NCI-H2029 treated with DMSO at 0.1 percent for 48 hours (cell line): ENCODE results near the gene NUP210.
"Not testable (repeated sequence)": the region's sequence is repeated elsewhere in the genome, so short reads cannot be mapped to it uniquely, and the experiment has no call there.

Experiments used
- DNase-seq: peaks from one replicate; lab custom pipeline; 2025; lab: John Stamatoyannopoulos, UW

The NUP210 gene

DNA sequence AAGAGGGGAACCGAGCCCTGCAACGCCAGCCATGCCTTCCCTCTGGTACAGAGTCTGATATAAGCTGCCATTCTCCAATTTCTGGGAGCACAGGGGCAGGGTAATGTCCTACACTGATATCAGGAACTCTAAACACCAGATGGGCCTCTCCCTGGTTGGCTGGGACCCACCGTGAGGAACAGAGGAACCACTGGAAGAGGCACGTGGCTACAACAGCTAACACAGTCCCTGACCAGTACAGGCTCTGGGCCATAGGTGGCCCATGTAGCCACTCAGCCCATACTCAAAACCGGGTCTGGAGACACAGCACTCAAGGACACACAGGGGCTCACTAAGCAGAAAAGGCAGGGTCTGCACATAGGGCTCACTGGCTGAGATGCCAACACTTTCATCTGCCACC, 13.9 kb downstream of the NUP210 start:
- DNase-seq = no peak

DNA sequence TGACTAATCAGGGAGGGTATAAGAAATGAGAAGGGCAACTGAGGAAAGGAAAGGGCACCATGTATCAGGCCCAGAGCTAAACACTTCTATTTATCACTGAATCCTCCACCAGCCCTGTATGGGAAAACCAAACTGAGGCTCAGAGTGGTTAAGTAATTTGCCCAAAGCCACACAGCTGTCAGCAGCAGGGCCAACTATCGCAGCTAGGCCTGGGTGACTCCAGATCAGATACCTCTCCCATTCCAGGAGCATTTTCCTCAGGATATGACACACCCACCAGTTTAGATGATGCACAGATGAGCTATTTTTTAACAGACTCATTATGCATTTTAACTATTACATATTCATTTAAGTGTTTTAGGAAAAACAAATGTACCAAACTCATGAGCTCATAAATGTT, 14.5 kb downstream of the NUP210 start:
- DNase-seq = no peak

DNA sequence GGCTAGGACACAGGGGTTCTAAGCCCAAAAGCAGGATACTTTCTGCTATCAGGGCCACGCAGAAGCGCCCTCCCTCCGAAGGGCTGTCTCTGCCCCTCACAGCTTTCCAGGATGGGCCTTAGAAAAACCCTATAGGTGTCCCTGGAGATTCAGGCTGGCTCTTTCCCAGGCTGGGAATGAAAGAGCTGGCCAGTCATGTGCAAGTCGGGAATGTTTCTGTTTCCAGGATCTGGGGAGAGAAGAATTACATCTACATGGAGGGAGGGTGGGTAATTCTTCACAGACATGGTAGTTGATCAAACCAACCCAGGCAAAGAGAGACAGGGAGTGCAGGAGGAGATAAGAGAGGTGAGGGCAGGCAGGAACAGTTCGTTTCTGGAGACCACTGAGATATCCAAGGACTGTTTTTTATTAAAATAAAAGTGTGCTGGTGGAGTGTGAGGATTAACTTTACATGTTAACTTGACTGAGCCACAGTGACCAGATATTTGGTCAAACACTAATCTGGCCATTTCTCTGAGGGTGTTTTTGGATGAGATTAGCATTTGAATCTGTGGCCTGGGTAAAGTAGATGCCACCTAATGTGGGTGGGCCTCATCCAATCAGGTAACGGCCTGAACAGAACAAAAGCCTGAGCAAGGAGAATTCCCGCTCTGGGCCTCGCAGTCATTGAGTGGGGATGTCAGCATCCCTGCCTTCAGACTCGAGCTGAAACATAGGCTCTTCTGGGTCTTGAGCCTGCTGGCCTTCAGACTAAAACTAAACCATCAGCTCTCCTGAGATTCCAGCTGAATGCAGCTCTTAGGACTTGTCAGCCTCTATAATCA, 15.3 kb downstream of the NUP210 start:
- DNase-seq = no peak

DNA sequence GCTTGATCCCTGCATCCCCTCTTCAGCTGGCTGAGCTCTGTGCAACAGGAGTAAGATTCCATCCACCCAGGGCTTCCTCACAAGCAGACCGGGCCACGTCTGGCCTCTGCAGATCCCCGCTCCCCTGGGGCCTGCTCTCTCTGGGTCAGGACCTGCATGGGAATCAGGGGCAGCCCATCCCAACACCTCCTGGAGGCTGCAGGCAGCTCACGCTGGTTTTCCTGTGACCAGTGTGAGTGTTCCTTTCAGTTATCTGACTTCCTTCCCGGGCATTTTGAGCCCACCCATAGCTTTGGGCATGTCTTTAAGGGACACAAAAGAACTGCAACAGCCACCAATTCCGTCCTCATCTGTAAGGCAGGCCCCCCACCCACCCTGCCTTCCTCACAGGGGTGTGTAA, 16.3 kb downstream of the NUP210 start:
- no peak for DNase-seq

DNA sequence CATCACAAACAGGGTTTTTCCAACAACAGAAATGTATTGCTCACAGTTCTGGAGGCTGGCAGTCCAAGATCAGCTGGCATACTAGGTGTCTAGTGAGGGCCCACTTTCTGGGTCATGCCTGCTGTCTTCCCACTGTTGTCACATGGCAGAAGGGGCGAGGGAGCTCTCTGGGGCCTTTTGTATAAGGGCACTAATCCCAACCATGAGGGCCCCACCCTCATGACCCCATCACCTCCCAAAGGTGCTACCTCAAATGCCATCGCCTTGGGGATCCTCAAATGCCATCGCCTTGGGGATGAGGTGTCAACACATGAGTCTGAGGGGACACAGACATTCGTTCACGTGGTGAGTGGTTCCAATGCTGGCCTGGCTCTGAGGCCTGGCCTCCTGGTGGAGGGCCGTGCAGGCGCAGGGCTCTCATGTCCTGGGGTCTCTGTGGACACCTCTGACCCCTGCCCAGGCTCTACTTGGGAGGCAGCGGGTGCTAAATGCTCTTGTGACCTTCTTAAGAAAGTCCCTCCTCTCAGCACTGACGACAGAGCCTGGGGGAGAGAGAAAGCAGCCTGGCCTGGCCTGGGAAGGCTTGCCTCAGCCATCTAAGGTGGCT, 16.8 kb downstream of the NUP210 start:
- DNase-seq = no peak

DNA sequence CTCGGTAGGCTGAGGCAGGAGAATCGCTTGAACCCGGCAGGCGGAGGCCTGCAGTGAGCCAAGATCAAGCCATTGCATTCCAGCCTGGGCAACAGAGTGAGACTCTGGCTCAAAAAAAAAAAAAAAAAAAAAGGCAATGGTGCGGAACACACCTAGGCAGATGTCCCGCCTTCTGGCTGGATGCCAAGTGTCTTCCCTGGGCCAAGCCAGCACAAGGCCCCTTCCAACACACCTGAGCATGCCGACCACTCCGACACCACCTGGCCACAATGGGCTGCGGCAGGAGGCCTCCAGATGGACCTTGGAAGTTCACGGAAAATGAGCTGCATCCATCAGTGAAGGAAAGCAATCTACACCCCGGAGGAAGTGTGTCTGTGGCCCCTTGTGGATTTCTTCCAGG, 19.0 kb downstream of the NUP210 start:
- peak; percentile 71 for DNase-seq

DNA sequence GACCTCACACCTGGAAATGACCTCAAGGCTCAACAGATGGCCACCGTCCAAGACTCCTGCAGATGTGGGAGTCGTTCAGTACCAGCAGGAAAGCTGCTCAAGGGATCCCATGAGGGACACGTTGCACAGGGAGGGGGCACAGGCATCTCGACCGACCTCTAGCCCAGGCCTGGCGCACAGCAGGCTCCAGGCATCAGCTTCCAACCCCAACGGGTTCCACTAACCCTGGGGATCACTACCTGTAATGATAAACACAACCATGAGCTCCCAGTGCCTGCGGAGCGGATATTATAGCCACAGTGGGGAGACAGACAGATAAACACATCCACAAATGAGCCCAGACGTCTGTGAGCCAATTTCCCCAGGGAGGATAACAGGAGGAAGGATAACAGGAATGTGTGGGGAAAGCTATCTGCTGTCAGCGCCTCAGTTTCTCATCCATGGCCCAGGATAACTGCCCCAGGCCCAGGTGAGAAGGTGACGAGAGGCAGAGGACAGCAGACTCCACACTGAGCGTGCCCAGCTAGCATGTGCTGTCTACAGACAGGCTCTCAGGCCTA, 19.9 kb downstream of the NUP210 start:
- no peak for DNase-seq

DNA sequence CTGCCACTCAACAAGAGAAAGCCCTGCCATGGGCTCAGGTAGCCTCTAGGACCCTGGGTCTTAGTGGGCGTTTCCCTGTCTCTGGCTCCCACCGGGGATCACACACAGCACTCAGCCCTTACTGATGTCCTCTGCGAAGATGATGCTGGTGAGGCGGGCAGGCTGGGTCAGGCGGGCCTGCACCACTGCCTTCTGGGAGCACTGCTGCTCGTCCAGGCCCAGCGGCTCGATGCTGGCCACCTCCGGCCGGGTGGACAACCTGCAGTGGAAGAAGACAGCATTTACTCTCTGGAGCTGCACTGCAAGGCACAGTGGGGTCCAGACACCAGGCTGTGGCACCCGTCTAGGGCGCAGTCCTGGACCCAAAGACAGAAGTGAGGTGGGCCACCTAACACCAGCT, 20.5 kb downstream of the NUP210 start:
- no peak for DNase-seq

DNA sequence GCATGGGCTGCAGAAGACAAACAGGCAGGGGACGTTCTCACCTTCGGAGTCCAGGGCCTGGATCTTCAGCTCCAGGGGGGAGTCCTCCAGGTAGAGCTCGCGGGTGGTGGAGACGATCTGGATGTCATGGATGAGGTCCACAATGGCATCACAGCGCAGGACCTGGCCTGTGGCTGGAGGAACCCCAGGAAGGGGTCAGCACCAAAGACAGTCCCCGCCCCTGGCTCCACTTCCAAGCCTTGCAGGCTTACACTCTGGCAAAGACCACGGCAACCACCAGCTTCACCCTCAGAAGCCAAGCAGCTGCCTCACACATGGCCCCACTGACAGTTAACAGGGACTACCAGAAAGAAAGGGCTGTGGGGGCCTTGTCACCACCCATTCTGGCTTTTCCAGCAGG, 22.8 kb downstream of the NUP210 start:
- DNase-seq = no peak

DNA sequence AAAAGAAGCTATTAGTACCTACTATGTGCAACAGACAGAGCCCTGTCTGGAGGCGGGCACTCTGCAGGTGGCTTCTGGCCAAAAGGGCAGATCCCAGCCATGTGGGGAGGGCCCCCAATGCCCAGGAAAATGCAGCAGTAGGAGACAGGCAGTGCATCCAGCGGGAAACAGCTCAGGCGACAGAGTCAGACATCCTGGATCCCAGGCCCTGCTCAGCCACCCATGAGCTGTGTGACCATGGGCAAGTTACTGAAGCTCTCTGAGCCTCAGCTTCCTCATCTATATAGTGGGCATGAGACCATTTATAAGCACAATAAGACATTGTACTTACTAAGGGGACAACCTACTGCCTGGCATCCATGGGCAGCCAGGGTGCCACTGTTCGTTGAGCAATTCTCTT, 25.8 kb downstream of the NUP210 start:
- DNase-seq = no peak

DNA sequence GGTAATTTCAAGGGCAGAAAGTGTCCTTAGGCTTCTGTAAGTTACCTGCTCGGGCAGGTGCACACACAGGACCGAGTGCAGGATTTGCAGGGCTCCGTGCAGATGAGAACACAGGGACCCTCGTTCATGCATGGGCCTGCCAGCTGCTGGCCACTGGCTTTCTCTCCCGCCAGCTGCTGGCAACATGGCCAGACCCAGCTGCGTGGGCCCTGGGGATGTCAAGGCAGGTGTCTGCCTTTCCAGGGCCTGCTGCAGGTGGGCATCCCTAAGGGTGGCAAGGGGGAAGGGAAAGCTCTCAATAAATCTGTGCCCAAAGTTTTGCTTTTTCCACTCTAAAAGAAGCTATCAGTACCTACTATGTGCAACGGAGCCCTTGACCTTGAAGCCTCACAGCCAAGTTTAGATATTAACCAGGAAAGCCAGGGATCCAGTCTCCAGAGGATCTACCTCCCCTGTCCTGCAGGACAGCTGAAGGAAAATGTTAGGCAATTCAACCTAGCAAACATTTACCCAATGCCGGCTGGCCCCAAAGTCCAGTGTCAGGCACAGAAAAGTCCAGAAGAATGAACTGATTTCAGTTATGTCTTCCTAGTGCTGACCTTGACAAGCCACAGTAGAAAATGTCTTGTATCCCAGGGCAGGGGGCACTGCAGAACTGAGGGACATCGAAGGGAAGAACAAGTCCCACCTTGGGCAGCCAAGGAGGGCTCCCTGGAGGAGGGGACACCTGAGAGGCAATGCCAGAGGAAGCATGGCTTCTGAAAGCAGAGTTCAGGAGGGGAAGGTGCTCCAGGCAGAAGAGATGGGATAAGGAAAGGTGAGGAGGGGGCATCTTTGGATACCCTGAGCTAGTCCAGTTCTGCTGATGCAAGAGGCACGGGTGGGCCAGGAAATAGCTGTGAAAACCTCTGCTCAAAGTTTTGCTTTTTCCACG, 26.4 kb downstream of the NUP210 start:
- no peak for DNase-seq

DNA sequence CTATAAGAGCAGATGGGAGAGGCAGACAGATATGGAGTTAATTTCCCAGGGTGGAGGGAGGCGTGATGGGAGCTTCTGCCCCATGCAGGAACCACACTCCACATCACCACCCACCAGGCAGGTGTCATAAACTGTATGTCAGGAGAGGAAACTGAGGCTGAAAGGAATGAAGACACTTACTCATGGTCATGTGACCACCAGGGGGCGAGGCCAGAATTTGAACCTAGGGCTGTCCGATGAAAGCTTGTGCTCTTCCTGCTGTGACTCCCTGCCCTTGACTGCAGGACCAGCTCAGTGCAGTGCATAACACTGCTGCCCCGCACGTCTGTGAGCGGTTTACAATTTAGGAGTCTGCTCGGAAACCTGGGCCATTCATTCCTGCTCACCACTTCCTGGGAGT, 28.8 kb downstream of the NUP210 start:
- DNase-seq = no peak

DNA sequence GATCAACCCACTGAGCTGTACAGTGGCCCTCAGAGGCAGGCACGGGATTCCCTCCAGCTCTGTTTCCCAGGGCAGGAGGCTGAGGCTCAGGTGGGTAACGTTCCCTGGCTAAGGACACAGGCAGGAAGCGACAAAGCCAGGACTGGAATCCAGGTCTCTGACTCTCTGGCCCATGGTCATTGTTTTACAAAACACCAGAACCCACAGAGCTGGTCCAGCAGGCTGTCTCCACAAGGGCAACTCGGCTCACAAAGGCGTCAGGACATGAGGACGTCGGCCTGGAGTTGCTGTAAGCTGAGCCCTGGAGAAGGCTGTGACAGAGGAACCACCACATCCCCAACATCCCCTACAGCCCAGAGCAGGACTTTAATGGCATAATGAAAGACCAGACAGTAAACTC, 30.7 kb downstream of the NUP210 start:
- DNase-seq = no peak

DNA sequence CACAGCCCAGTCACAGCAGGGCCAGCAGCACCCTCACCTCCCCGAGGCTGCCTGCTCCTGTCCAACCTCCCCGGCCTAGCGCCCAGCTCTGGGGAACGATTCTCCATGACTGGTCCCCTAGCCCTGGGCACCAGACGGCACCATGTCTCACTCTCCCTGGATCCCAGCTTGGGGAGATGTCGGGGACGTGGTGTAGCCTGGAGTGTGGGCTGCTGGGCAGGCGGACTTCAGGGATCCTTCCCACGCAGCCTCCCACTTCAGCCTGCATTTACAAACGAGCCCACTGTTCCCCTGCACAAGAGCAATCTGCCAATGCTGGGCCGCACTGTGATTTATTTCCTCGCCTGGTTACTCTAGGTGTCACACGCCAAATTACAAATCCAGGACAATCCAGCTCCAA, 31.3 kb downstream of the NUP210 start:
- no peak for DNase-seq

DNA sequence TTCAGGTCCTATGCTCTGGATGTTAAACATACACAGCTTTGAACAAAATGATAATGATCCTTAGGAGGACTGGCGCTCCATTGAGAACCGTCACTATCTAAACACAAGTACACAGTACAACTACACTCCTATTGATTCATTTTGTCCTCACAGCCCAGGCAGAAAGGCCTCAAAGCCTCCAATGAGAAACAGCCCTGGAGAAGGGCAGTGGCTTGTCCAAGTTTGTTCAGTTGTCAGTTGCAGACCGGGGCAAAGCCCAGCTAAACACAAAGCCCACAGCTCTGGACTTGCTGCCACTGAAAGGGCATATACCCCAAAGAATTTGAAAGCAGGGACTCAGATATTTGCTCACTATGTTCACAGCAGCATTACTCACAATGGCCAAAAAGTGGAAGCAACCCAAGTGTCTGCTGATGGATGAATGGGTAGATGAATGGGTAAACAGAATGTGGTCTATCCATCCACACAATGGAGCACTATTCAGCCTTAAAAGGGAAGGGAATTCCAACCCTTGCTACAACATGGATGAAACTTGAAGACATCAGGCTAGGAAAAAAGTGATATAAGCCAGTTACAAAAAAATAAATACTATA, 34.7 kb downstream of the NUP210 start:
- DNase-seq = peak; percentile 63

DNA sequence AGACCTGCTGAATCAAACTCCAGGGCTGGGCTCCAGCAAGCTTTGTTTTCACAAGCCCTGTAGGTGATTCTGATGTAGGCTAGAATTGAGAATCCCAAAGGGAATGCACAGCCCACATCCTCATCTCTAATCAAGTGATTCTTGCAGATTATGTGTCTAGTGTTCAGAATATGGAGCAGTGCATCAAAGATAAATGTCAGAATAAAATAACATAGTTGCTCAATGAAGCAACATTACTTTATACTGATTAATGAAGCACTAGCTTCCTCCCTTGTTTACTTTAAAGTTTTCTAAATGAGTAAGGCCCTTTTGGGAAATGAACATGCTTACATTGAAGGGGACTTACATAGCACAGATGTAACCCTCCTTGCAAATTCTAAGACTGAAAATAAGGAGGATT, 39.2 kb downstream of the NUP210 start:
- DNase-seq = no peak

DNA sequence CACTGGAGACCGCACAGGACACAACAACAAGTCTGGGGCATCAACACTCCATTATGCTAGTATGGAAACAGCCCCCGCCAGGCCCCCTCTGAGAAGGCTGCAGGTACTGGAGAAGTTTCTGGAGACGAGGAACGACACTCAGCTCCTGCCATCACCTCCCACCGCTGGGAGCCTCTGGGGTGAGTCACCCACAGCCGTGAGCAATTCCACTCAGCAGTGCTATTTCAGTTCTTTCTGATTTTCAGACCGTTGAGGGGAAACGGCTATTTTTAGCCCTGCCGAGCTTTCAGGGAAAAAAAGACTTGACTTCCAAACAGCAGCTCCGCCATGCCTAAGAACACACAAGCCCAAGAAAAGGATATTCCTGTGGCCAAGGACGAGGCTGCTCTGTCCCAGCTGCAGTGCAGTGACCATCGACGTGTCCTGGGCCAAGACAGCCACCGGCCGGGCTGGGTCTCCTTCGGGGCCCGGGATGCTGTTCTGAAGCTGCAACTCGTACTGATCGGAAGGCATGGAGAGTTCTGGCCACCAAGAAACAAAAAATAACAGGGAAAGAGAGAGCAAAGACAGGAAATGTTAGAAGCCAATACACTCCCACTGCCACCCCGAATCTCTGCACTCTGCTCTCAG, 40.8 kb downstream of the NUP210 start:
- no peak for DNase-seq

DNA sequence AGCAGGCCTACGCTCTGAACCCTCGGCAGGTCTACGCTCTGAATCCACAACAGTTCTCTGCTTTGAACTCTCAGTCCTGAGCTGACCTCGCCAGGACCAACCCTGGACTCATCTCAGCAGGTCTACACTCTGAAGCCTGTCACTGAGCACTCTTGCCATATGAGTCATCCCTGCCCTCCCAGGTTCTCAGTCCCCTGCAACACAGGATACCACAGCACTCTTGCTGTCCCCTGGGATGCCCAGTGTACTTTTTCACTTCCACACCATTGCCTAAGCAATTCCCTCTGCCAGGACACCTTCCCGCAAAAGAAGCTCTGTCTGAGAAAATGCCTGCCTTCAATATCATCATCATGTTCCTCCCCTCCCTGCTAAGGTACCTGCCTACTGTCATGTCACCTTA, 42.0 kb downstream of the NUP210 start:
- DNase-seq = no peak

DNA sequence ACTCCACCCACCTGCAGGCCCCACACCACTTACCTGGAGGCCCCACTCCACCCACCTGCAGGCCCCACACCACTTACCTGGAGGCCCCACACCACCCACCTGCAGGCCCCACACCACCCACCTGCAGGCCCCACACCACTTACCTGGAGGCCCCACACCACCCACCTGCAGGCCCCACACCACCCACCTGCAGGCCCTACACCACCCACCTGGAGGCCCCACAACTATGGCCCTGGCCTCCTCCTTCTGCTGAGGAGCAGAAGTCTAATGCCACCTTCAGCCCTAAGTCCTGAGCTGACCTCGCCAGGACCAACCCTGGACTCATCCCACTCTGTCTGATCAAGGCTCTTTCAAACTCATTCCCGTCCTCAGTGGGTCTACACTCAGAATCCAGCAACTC, 42.4 kb downstream of the NUP210 start:
- DNase-seq = not testable (repeated sequence)

DNA sequence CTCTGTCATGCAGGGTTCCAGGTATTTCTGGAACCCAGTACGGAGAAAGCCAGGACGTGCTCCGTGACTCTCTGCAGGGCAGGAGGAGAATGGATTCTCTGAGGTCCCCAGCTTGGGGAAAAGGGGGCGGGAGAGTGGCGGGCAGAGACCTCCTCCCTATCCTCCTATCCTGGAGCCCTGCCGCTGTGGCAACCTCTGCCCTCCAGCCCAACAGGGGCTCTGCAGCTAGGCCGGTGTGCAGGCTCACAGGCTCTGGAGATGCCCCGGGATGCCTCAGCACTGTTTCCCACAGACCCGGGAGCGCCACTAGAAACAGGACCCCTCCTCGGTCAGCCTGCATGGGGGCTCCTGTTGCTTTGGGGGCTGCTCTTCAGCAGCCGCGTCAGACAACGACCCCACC, 43.1 kb downstream of the NUP210 start:
- DNase-seq = no peak

DNA sequence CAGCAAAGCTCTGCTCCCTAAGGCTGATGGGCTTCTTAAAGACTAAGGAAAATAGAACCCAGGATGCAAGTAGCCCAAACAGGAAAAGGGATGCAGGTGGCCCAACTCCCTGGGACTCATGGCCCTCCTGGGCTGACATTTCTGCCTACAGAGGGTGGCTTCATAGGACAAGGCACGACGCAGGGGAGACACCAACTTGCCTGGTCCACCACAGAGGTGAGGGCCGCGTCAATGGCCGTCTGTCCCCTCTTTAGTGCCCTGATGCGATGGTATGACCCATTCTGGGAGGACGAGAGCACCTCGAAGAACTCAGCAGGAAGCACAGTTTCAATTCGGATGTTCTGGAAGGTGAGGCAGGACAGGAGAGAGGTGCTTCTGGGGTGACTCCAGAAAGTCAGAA, 44.0 kb downstream of the NUP210 start:
- no peak for DNase-seq

DNA sequence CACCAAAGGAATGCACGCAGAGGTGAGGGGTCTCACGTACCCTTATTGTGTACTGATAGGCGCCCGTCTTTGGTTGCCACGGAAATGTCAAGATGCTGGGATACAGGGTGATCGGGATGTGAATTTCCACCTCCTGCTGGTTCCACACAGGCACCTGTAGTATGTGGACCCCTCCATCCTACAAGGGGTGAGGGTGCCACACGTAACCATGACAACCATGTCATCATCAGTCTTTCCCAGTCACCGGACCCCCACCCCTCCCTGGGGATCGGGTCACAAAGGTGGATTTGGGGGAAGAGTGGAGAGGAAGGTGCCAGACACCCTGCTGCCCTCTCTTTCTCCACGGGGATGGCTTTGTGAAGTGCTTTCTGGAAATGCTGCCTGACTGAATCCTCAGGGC, 44.7 kb downstream of the NUP210 start:
- no peak for DNase-seq
